Bone marrow (tissue), 2 donors: ENCODE measurements around the gene FGA.
"Not testable (repeated sequence)": the region's sequence is repeated elsewhere in the genome, so short reads cannot be mapped to it uniquely, and the experiment has no call there.

Experiments used
- DNase-seq, 2 donors: peaks; one replicate each; lab custom pipeline; 2025; lab: John Stamatoyannopoulos, UW

The FGA gene

GRCh38 chr4:154606728-154607723 is 16.5 kb upstream of the FGA start:
- no peak for DNase-seq

- DNase-seq: no peak
Observed at GRCh38 chr4:154604696-154605200, 14.2 kb upstream of the FGA start.

GRCh38 chr4:154603033-154603943 is 12.7 kb upstream of the FGA start:
- DNase-seq: no peak

GRCh38 chr4:154602404-154603020 is 12.0 kb upstream of the FGA start:
- no peak for DNase-seq

GRCh38 chr4:154597798-154598774 is 7.5 kb upstream of the FGA start:
- no peak for DNase-seq

- not testable (repeated sequence) for DNase-seq
Observed at GRCh38 chr4:154597281-154597680, 6.7 kb upstream of the FGA start.

- DNase-seq: no peak
Observed at GRCh38 chr4:154595807-154596206, 5.3 kb upstream of the FGA start.

- DNase-seq: not testable (repeated sequence)
Observed at GRCh38 chr4:154594343-154594742, 3.8 kb upstream of the FGA start.

- no peak for DNase-seq
Observed at GRCh38 chr4:154593868-154594267, 3.3 kb upstream of the FGA start.

- DNase-seq: no peak
Observed at GRCh38 chr4:154591890-154592289, 1.3 kb upstream of the FGA start.

- DNase-seq: no peak
Observed at GRCh38 chr4:154589296-154590197, 995 bp downstream of the FGA start.

- DNase-seq: no peak
Observed at GRCh38 chr4:154588198-154588597, 2.3 kb downstream of the FGA start.

GRCh38 chr4:154586296-154587033 is 4.1 kb downstream of the FGA start:
- DNase-seq: no peak

GRCh38 chr4:154585369-154586018 is 5.0 kb downstream of the FGA start:
- DNase-seq: no peak

- DNase-seq: no peak
Observed at GRCh38 chr4:154584259-154584658, 6.3 kb downstream of the FGA start.

GRCh38 chr4:154583677-154584076 is 6.9 kb downstream of the FGA start:
- DNase-seq: no peak

GRCh38 chr4:154583230-154583629 is 7.3 kb downstream of the FGA start:
- DNase-seq: no peak

- DNase-seq: no peak
Observed at GRCh38 chr4:154582723-154583122, 7.8 kb downstream of the FGA start.
